ENCODE results near the gene TNC. TPM values are rescaled to one million over a fixed set of nuclear protein-coding genes. Genes with fewer than 3 reads are reported as not detected.

Gene TNC
- total RNA-seq, 2 donors from 2014 or later, result 67.5 to 172 TPM

DNA sequence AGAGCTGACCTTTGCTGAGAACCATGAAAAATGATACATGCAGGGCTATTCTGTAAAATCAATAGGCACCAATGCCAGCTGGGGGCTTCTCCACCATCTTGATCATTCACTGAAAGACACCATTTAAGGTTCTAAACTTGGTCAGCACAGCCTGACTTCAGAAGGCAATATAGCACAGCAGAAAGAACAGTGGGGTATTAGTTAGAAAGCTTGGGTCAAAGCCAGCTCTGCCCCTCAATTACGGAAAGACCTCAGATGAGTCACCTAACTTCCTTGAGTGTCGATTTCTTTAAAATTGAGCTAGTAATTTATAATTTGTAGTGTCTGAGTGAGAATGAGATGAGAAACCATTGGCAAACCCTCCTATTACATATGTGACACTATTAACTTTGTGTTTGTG lies 3.4 kb downstream of the TNC start:
- Mint-ChIP-seq H3K4me1 (peaks cover 65% of the 10 kb centered on the region), H3K4me3 (no peak overlapping the region), H3K36me3 (ENCODE audit: low read depth) (peaks cover 33% of the 10 kb centered on the region), H3K9me3 (no peaks in the 10 kb centered on the region), H3K27ac (no peak overlapping the region), H3K27me3 (ENCODE audit: insufficient read depth) (peaks cover 2% of the 10 kb centered on the region)
- H3K9me3 ChIP-seq (ENCODE audit: control insufficient read depth, low read length), result no peaks in the 10 kb centered on the region
- peaks cover 7% of the 10 kb centered on the region for H3K4me1 ChIP-seq (ENCODE audit: control insufficient read depth, insufficient read depth, low read length)
- WGBS, 2 experiments (ENCODE audit: insufficient coverage in 1 of 2, insufficient read length in 1 of 2), result 100% methylated on average over 2 of the region's 2 CpGs; no CpG with 5 or more reads in 1 of the 2 experiments
- TF ChIP-seq, protein P1, sequence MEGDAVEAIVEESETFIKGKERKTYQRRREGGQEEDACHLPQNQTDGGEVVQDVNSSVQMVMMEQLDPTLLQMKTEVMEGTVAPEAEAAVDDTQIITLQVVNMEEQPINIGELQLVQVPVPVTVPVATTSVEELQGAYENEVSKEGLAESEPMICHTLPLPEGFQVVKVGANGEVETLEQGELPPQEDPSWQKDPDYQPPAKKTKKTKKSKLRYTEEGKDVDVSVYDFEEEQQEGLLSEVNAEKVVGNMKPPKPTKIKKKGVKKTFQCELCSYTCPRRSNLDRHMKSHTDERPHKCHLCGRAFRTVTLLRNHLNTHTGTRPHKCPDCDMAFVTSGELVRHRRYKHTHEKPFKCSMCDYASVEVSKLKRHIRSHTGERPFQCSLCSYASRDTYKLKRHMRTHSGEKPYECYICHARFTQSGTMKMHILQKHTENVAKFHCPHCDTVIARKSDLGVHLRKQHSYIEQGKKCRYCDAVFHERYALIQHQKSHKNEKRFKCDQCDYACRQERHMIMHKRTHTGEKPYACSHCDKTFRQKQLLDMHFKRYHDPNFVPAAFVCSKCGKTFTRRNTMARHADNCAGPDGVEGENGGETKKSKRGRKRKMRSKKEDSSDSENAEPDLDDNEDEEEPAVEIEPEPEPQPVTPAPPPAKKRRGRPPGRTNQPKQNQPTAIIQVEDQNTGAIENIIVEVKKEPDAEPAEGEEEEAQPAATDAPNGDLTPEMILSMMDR (conservative IDR thresholded peaks at IDR 0.05), result no peak
- no peak overlapping the region for H3K27ac ChIP-seq (ENCODE audit: low read depth, low read length)
- no peaks in the 10 kb centered on the region for H3K27me3 ChIP-seq (ENCODE audit: control insufficient read depth, insufficient read depth, low read length, poor library complexity, severe bottlenecking)
- no peak for DNase-seq
- H3K4me3 ChIP-seq (ENCODE audit: low read length), result no peak overlapping the region
- peaks cover 26% of the 10 kb centered on the region for H3K36me3 ChIP-seq (ENCODE audit: control insufficient read depth, insufficient read depth, low read length)
- no peak overlapping the region for H3K9ac ChIP-seq (ENCODE audit: extremely low read depth, low read length, poor library complexity, severe bottlenecking)

DNA sequence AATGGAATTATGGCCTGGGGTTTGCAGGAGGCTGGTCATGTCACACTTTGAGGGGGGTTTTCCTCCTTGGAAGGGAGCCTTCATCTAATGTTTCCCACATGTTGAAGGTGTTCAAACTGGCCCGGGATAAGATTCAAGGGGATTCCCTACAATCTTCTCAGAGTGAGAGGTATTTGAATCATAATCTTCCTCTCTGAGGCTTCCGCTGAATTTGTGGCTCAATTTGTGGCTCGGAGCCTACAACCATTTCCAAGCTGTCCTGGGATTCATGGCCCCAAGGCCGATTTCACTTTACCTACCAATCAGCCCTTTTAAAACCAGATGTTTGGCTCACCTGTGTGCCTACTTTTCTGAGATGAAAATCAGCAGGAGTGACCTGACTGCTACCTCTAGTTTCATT lies 3.9 kb downstream of the TNC start:
- Mint-ChIP-seq H3K27ac (no peak overlapping the region), H3K36me3 (ENCODE audit: low read depth) (peaks cover 35% of the 10 kb centered on the region), H3K27me3 (ENCODE audit: insufficient read depth) (peaks cover 2% of the 10 kb centered on the region), H3K9me3 (no peaks in the 10 kb centered on the region), H3K4me3 (no peak overlapping the region), H3K4me1 (peaks cover 64% of the 10 kb centered on the region)
- 93 to 100% methylated on average over 3 to 4 of the region's 4 CpGs for WGBS, 2 experiments (ENCODE audit: insufficient coverage in 1 of 2, insufficient read length in 1 of 2)
- TF ChIP-seq, protein P1 (conservative IDR thresholded peaks at IDR 0.05), result no peak
- no peak for DNase-seq
- H3K27ac ChIP-seq (ENCODE audit: low read depth, low read length), result no peak overlapping the region
- no peak overlapping the region for H3K4me3 ChIP-seq (ENCODE audit: low read length)
- no peaks in the 10 kb centered on the region for H3K27me3 ChIP-seq (ENCODE audit: control insufficient read depth, insufficient read depth, low read length, poor library complexity, severe bottlenecking)
- H3K9ac ChIP-seq (ENCODE audit: extremely low read depth, low read length, poor library complexity, severe bottlenecking), result no peak overlapping the region
- peaks cover 2% of the 10 kb centered on the region for H3K4me1 ChIP-seq (ENCODE audit: control insufficient read depth, insufficient read depth, low read length)
- H3K9me3 ChIP-seq (ENCODE audit: control insufficient read depth, low read length), result no peaks in the 10 kb centered on the region
- H3K36me3 ChIP-seq (ENCODE audit: control insufficient read depth, insufficient read depth, low read length), result peaks cover 26% of the 10 kb centered on the region

DNA sequence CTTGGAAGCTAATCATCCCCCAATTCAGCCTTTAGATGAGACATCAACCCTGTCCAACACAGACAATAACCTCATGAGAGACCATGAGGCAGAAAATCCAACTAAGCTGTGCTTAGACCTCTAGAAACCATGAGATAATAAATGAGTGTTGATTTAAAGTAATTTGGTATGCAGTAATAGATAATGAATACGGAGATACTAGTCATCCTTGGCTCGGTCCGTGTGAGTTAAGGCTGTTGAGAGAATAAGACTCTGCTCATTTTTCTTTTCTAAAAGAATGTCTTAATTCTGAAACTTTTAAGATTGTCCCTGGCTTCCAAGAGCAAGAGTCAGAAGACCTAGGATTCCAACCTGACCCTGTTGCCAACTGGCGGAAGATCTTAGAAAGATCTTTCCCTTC lies 6.1 kb downstream of the TNC start:
- H3K4me1 ChIP-seq (ENCODE audit: control insufficient read depth, insufficient read depth, low read length), result no peaks in the 10 kb centered on the region
- no peak for DNase-seq
- no peak overlapping the region for H3K4me3 ChIP-seq (ENCODE audit: low read length)
- H3K9me3 ChIP-seq (ENCODE audit: control insufficient read depth, low read length), result peaks cover 6% of the 10 kb centered on the region
- TF ChIP-seq, protein P1 (conservative IDR thresholded peaks at IDR 0.05), result no peak
- Mint-ChIP-seq H3K27me3 (ENCODE audit: insufficient read depth) (peaks cover 2% of the 10 kb centered on the region), H3K36me3 (ENCODE audit: low read depth) (peaks cover 45% of the 10 kb centered on the region), H3K27ac (no peak overlapping the region), H3K4me3 (no peak overlapping the region), H3K9me3 (no peaks in the 10 kb centered on the region), H3K4me1 (peaks cover 52% of the 10 kb centered on the region)
- H3K27me3 ChIP-seq (ENCODE audit: control insufficient read depth, insufficient read depth, low read length, poor library complexity, severe bottlenecking), result no peaks in the 10 kb centered on the region
- H3K27ac ChIP-seq (ENCODE audit: low read depth, low read length), result no peak overlapping the region
- H3K36me3 ChIP-seq (ENCODE audit: control insufficient read depth, insufficient read depth, low read length), result peaks cover 26% of the 10 kb centered on the region
- no peak overlapping the region for H3K9ac ChIP-seq (ENCODE audit: extremely low read depth, low read length, poor library complexity, severe bottlenecking)
- 90 to 97% methylated on average over 4 of the region's 4 CpGs for WGBS, 2 experiments (ENCODE audit: insufficient coverage in 1 of 2, insufficient read length in 1 of 2)
